Measurements from ENCODE around the gene CA11. TPM values are rescaled to one million over a fixed set of nuclear protein-coding genes. Genes with fewer than 3 reads are reported as not detected.

Gene CA11
- total and polyA plus RNA-seq, 9 of the 15 experiments (the other 6 are each of a cell fraction or from before 2014, with no cell fraction given) = 2.9 to 19.9 (median 8.3) TPM

DNA sequence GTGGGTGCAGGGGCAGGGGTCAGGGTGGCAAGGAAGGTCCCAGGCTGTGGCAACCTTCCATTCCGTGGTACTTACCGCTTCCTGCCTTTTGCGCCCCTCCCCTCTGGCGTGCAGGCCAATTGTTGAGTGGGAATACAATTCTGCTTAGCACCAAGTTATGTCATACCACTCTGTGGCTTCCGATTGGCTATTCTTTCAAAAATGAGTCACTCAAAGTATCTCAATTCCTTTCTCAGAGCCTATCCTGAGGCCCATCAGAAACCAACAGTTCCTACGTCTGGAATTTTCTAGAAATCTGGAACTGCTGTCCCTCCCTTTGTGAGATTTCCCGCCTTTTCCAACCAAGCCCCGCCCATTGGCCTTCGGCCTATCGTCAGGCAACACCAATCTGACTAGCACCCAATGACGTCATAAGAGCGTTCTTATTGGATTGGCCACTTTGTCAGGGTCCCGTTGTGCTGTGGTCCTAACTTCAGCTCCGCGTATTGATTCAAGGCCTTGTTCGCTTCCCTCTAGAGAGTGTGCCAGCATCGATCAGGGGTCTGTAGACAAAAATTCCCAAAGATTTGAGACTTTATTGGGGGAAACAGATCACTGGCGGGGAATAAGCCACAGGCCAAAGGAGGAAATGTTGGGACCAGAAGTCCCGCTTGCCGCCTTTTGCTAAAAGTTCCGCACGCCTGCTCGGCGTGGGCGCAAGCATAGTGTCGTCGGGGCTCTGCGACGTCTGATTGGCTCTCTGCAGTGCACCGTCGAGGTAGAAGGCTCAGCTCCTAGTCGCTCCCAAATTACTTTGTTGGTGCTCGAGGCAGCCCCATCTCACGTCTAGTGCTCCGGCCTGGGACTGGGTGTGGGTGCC lies 15.1 kb upstream of the CA11 start (continued):
- TF ChIP-seq, protein P1, sequence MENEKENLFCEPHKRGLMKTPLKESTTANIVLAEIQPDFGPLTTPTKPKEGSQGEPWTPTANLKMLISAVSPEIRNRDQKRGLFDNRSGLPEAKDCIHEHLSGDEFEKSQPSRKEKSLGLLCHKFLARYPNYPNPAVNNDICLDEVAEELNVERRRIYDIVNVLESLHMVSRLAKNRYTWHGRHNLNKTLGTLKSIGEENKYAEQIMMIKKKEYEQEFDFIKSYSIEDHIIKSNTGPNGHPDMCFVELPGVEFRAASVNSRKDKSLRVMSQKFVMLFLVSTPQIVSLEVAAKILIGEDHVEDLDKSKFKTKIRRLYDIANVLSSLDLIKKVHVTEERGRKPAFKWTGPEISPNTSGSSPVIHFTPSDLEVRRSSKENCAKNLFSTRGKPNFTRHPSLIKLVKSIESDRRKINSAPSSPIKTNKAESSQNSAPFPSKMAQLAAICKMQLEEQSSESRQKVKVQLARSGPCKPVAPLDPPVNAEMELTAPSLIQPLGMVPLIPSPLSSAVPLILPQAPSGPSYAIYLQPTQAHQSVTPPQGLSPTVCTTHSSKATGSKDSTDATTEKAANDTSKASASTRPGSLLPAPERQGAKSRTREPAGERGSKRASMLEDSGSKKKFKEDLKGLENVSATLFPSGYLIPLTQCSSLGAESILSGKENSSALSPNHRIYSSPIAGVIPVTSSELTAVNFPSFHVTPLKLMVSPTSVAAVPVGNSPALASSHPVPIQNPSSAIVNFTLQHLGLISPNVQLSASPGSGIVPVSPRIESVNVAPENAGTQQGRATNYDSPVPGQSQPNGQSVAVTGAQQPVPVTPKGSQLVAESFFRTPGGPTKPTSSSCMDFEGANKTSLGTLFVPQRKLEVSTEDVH (IDR thresholded peaks at IDR 0.05; ENCODE audit: low read depth, partially characterized antibody) = peak; percentile 98
- TF ChIP-seq, protein P2, sequence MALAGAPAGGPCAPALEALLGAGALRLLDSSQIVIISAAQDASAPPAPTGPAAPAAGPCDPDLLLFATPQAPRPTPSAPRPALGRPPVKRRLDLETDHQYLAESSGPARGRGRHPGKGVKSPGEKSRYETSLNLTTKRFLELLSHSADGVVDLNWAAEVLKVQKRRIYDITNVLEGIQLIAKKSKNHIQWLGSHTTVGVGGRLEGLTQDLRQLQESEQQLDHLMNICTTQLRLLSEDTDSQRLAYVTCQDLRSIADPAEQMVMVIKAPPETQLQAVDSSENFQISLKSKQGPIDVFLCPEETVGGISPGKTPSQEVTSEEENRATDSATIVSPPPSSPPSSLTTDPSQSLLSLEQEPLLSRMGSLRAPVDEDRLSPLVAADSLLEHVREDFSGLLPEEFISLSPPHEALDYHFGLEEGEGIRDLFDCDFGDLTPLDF (CRISPR knock-in tag; IDR thresholded peaks at IDR 0.05) = peak; percentile 99
- TF ChIP-seq, protein P3, sequence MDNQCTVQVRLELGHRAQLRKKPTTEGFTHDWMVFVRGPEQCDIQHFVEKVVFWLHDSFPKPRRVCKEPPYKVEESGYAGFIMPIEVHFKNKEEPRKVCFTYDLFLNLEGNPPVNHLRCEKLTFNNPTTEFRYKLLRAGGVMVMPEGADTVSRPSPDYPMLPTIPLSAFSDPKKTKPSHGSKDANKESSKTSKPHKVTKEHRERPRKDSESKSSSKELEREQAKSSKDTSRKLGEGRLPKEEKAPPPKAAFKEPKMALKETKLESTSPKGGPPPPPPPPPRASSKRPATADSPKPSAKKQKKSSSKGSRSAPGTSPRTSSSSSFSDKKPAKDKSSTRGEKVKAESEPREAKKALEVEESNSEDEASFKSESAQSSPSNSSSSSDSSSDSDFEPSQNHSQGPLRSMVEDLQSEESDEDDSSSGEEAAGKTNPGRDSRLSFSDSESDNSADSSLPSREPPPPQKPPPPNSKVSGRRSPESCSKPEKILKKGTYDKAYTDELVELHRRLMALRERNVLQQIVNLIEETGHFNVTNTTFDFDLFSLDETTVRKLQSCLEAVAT (IDR thresholded peaks at IDR 0.05) = peak in 1 of 2 experiments; percentile 91; a peak in 2 of 4 replicates
- TF ChIP-seq SIX5 (IDR thresholded peaks at IDR 0.05; ENCODE audit: borderline replicate concordance in 1 of 2, insufficient read depth in 1 of 2, low read depth in 1 of 2, low read length in 2 of 2) (no peak), ARNT (IDR thresholded peaks at IDR 0.05) (peak in 1 of 2 experiments; percentile 92; a peak in 1 of 4 replicates), RBM25 (IDR thresholded peaks at IDR 0.05; ENCODE audit: low read depth, low read length, severe bottlenecking) (peak; percentile 61), POLR3G (IDR thresholded peaks at IDR 0.05; ENCODE audit: extremely low read depth, insufficient read length, insufficient replicate concordance) (no peak), NFYB (IDR thresholded peaks at IDR 0.05; ENCODE audit: extremely low read depth, insufficient read length) (peak; percentile 71), ZNF583 (CRISPR knock-in tag; IDR thresholded peaks at IDR 0.05) (peak; percentile 64; the same call in 1 of the 2 replicates), CREM (IDR thresholded peaks at IDR 0.05; ENCODE audit: low read depth) (peak; percentile 96)
- TF ChIP-seq, protein P4, sequence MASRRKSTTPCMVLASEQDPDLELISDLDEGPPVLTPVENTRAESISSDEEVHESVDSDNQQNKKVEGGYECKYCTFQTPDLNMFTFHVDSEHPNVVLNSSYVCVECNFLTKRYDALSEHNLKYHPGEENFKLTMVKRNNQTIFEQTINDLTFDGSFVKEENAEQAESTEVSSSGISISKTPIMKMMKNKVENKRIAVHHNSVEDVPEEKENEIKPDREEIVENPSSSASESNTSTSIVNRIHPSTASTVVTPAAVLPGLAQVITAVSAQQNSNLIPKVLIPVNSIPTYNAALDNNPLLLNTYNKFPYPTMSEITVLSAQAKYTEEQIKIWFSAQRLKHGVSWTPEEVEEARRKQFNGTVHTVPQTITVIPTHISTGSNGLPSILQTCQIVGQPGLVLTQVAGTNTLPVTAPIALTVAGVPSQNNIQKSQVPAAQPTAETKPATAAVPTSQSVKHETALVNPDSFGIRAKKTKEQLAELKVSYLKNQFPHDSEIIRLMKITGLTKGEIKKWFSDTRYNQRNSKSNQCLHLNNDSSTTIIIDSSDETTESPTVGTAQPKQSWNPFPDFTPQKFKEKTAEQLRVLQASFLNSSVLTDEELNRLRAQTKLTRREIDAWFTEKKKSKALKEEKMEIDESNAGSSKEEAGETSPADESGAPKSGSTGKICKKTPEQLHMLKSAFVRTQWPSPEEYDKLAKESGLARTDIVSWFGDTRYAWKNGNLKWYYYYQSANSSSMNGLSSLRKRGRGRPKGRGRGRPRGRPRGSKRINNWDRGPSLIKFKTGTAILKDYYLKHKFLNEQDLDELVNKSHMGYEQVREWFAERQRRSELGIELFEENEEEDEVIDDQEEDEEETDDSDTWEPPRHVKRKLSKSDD (conservative IDR thresholded peaks at IDR 0.05; ENCODE audit: low read length) = no peak
- TF ChIP-seq, protein P5, sequence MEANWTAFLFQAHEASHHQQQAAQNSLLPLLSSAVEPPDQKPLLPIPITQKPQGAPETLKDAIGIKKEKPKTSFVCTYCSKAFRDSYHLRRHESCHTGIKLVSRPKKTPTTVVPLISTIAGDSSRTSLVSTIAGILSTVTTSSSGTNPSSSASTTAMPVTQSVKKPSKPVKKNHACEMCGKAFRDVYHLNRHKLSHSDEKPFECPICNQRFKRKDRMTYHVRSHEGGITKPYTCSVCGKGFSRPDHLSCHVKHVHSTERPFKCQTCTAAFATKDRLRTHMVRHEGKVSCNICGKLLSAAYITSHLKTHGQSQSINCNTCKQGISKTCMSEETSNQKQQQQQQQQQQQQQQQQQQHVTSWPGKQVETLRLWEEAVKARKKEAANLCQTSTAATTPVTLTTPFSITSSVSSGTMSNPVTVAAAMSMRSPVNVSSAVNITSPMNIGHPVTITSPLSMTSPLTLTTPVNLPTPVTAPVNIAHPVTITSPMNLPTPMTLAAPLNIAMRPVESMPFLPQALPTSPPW (CRISPR knock-in tag; IDR thresholded peaks at IDR 0.05) = peak; percentile 36; the same call in 1 of the 2 replicates

Measured in K562 (cell line).